Astrocyte of the cerebellum (primary cell): ENCODE data around the gene POMC.
"Not testable (repeated sequence)": the region's sequence is repeated elsewhere in the genome, so short reads cannot be mapped to it uniquely, and the experiment has no call there.

ENCODE experiments used
- DNase-seq: peaks from one replicate; pipeline ENCODE4 v3.0.0-alpha.2; 2011; ENCODE audit warnings: low read depth
- H3K4me3 ChIP-seq: 2 replicates; pipeline ENCODE4 v1.5.1; 2011; ENCODE audit warnings: mild to moderate bottlenecking, low read depth, low read length, moderate library complexity
- CTCF ChIP-seq: IDR thresholded peaks from 2 replicates; pipeline ENCODE4 v1.5.1; 2012; ENCODE audit warnings: low read length, low read depth, moderate library complexity, mild to moderate bottlenecking; ENCODE audit errors: missing control alignments
- in situ Hi-C: cut with HindIII; loops from 2 replicates; pipeline ENCODE4 v1.10.0; 2017; ENCODE audit warnings: low sequenced_read_pairs

POMC gene

GRCh38 chr2:25145803-25146202, 22.6 kb downstream of the POMC start:
- H3K4me3 ChIP-seq: no peak overlapping the region
- no peak for TF ChIP-seq CTCF
- DNase-seq: no peak
- in situ Hi-C loops: no loop called here

DNA sequence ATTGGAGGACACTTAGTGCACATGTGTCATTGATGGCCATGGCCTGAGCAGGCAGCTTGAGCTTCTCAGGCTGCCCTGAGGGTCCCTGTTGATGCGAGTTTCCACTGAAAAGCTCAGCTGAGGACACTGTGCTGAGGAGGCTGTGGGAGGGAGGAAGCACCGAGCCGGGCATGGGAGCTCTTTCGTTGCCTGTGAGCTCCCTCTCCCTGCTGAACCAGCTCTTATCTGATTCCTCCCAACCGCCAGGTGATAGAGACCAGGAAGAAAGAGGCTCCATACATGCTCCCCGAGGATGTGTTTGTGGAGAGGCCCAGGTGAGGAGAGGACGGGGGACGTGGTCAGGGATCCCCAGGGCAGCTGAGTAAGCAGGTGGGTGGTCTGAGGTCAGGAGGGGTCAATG, 27.3 kb downstream of the POMC start:
- no peak for DNase-seq
- no peak for TF ChIP-seq CTCF
- in situ Hi-C loops: no loop called here
- H3K4me3 ChIP-seq: no peak overlapping the region

DNA sequence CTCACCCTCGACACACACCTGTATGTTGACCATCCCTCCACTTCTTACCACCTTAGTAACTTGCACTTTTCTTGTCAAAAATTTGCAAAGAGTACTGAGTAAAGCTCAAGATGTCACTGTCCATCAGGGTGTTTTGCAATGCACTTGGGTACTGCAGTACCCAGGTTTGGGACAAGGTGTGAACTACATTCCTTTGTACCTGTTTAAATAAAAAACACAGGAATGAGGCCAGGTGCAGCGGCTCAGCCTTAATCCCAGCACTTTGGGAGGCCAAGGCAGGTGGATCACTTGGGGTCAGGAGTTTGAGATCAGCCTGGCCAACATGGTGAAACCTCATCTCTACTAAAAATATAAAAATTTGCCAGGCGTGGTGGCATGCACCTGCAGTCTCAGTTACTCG, 27.8 kb downstream of the POMC start:
- in situ Hi-C loops: not testable (repeated sequence)

GRCh38 chr2:25132693-25133092, 35.7 kb downstream of the POMC start:
- TF ChIP-seq CTCF: no peak
- no peak for DNase-seq
- no peak overlapping the region for H3K4me3 ChIP-seq
- in situ Hi-C loops: no loop called here

More for the DNA sequence above, 27.8 kb downstream of the POMC start:
- H3K4me3 ChIP-seq, DNase-seq: not testable (repeated sequence)

DNA sequence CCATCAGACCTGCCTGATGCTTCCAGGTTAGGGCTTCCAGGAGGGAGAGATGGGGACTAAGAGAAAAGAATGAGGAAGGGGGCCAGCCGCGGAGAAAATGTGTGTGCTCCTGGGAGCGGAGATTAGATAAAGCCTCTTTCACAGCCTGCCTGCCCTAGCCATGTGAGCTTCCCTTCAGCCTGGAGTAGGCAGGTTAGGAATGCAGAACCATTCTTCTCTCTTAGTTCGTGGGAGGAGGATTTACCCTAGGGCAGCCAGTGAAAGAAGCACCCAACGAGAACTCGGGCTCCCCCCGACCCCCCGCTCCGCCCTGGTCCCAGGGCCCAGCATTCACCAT, 36.1 kb downstream of the POMC start:
- no peak for TF ChIP-seq CTCF
- in situ Hi-C loops: no loop called here
- no peak overlapping the region for H3K4me3 ChIP-seq
- no peak for DNase-seq

GRCh38 chr2:25131567-25132298, 36.6 kb downstream of the POMC start:
- no peak overlapping the region for H3K4me3 ChIP-seq
- DNase-seq: no peak
- in situ Hi-C loops: no loop called here
- TF ChIP-seq CTCF: no peak

DNA sequence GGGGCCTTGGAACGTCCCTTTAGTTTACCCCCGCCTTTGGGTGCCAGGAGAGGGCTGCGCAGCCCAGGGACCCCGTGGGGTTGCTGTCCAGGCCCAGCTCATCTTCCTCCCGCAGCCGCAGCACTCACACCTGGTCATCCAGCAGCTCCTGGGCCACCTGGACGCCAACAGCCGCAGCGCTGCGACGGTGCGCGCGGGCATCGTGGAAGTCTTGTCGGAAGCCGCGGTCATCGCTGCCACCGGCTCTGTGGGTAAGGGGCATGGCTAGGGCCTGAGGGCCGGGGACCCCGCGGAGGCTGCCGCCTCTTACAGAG, 37.2 kb downstream of the POMC start:
- TF ChIP-seq CTCF: no peak
- no peak overlapping the region for H3K4me3 ChIP-seq
- no peak for DNase-seq
- in situ Hi-C loops: no loop called here
